ENCODE results near the gene OR56B1. TPM values are rescaled to one million over a fixed set of nuclear protein-coding genes. Genes with fewer than 3 reads are reported as not detected.

Gene OR56B1
- total RNA-seq, 1 donor from 2014 or later = not detected

- no peak for TF ChIP-seq CTCF (conservative IDR thresholded peaks at IDR 0.05)
- Mint-ChIP-seq H3K27ac (ENCODE audit: unreplicated experiment) (no peak within 1 kb of the TSS), H3K9me3 (no peaks in the 10 kb centered on the region), H3K4me1 (no peaks in the 10 kb centered on the region), H3K4me3 (no peak within 1 kb of the TSS), H3K36me3 (ENCODE audit: low read depth) (no peaks in the 10 kb centered on the region), H3K27me3 (ENCODE audit: low read depth) (peaks cover 7% of the 10 kb centered on the region)
- no peak for DNase-seq (ENCODE audit: low read depth, low spot score)
Measured at GRCh38 chr11:5753943-5754342, 17.7 kb downstream of the OR56B1 start, which contains the start of gene OR52N4. Gene OR52N4 (plus strand): TSS chr11:5754243. CDS start chr11:5754741, 498 bp downstream.

GRCh38 chr11:5767056-5767455, 30.8 kb downstream of the OR56B1 start:
- Mint-ChIP-seq H3K36me3 (ENCODE audit: low read depth) (no peaks in the 10 kb centered on the region), H3K9me3 (no peaks in the 10 kb centered on the region), H3K27ac (ENCODE audit: unreplicated experiment) (no peak overlapping the region), H3K4me1 (no peaks in the 10 kb centered on the region), H3K27me3 (ENCODE audit: low read depth) (no peaks in the 10 kb centered on the region), H3K4me3 (no peak overlapping the region)
- no peak for DNase-seq (ENCODE audit: low read depth, low spot score)
- TF ChIP-seq CTCF (conservative IDR thresholded peaks at IDR 0.05) = no peak

GRCh38 chr11:5783255-5783654, 47.0 kb downstream of the OR56B1 start, which contains the start of gene OR52N5:
Gene OR52N5 (minus strand): TSS chr11:5783355. CDS start chr11:5778634, 4,721 bp downstream.
- Mint-ChIP-seq H3K4me1 (no peaks in the 10 kb centered on the region), H3K9me3 (no peaks in the 10 kb centered on the region), H3K36me3 (ENCODE audit: low read depth) (no peaks in the 10 kb centered on the region), H3K27me3 (ENCODE audit: low read depth) (peaks cover 2% of the 10 kb centered on the region), H3K4me3 (no peak within 1 kb of the TSS), H3K27ac (ENCODE audit: unreplicated experiment) (no peak within 1 kb of the TSS)
- no peak for TF ChIP-seq CTCF (conservative IDR thresholded peaks at IDR 0.05)
- DNase-seq (ENCODE audit: low read depth, low spot score) = no peak

Other genes starting within 250 kb of the OR56B1 start
- not detected in 2 replicates for gene OR52D1, start 247.8 kb upstream of the OR56B1 start, total RNA-seq
- not detected in 2 replicates for gene UBQLN3, start 226.5 kb upstream of the OR56B1 start, total RNA-seq
- gene UBQLNL, start 219.7 kb upstream of the OR56B1 start, total RNA-seq = 0.09 and 0.20 TPM in 2 replicates
- not detected in 2 replicates for gene OR52H1, start 187.9 kb upstream of the OR56B1 start, total RNA-seq
- not detected in 2 replicates for gene OR52B6, start 155.6 kb upstream of the OR56B1 start, total RNA-seq
- gene TRIM6, start 139.8 kb upstream of the OR56B1 start, total RNA-seq = 11.8 and 13.7 TPM in 2 replicates
- 1.1 TPM in 1 of 2 replicates, not detected in the other for gene TRIM34, start 111.4 kb upstream of the OR56B1 start, total RNA-seq
- gene TRIM5, start 51.4 kb upstream of the OR56B1 start, total RNA-seq = 32.7 and 34.0 TPM in 2 replicates
- gene TRIM22, start 46.7 kb upstream of the OR56B1 start, total RNA-seq = 2.2 and 3.1 TPM in 2 replicates
- not detected in 2 replicates for gene OR52N4, start 17.8 kb downstream of the OR56B1 start, total RNA-seq
- not detected in 2 replicates for gene OR52N5, start 46.9 kb downstream of the OR56B1 start, total RNA-seq
- not detected in 2 replicates for gene OR52N1, start 54.8 kb downstream of the OR56B1 start, total RNA-seq
- not detected in 2 replicates for gene OR52N2, start 72.5 kb downstream of the OR56B1 start, total RNA-seq
- gene OR52E6, start 105.4 kb downstream of the OR56B1 start, total RNA-seq = not detected in 2 replicates
- not detected in 2 replicates for gene OR52E8, start 121.2 kb downstream of the OR56B1 start, total RNA-seq
- not detected in 2 replicates for gene OR52E4, start 144.2 kb downstream of the OR56B1 start, total RNA-seq
- not detected in 2 replicates for gene OR52E5, start 156.8 kb downstream of the OR56B1 start, total RNA-seq
- not detected in 2 replicates for gene OR56A3, start 205.8 kb downstream of the OR56B1 start, total RNA-seq
- not detected in 2 replicates for gene OR56A5, start 232.0 kb downstream of the OR56B1 start, total RNA-seq